ENCODE measurements around the gene LIMK2.
"Not testable (repeated sequence)": the region's sequence is repeated elsewhere in the genome, so short reads cannot be mapped to it uniquely, and the experiment has no call there.

The LIMK2 gene

DNA sequence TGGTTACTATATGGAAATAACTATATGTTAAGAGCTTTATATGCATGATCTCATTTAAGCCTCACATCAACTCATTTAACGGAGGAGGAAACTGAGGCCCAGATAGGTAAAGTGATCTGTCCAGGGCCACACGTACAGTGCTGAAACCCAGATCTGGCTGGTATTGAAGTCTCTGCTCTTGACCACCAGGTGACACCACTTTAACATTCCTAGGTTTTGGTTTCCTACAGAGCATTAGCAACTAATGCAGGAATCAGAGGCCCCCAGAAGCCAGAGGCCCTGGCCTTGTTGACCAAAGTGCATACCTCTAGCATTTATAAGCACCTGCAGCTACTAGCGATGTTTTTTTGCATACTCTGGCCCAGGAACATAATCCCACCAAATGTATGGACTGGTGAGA is 12.9 kb upstream of the LIMK2 start:
- DNase-seq (ENCODE audit: extremely low read depth, low read depth), result no peak
- TF ChIP-seq, protein P1, sequence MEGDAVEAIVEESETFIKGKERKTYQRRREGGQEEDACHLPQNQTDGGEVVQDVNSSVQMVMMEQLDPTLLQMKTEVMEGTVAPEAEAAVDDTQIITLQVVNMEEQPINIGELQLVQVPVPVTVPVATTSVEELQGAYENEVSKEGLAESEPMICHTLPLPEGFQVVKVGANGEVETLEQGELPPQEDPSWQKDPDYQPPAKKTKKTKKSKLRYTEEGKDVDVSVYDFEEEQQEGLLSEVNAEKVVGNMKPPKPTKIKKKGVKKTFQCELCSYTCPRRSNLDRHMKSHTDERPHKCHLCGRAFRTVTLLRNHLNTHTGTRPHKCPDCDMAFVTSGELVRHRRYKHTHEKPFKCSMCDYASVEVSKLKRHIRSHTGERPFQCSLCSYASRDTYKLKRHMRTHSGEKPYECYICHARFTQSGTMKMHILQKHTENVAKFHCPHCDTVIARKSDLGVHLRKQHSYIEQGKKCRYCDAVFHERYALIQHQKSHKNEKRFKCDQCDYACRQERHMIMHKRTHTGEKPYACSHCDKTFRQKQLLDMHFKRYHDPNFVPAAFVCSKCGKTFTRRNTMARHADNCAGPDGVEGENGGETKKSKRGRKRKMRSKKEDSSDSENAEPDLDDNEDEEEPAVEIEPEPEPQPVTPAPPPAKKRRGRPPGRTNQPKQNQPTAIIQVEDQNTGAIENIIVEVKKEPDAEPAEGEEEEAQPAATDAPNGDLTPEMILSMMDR (IDR thresholded peaks at IDR 0.05; ENCODE audit: low read depth, low read length, missing control alignments), result no peak
- H3K4me3 ChIP-seq (replicated peaks; ENCODE audit: low read depth, low read length), result no peak overlapping the region

DNA sequence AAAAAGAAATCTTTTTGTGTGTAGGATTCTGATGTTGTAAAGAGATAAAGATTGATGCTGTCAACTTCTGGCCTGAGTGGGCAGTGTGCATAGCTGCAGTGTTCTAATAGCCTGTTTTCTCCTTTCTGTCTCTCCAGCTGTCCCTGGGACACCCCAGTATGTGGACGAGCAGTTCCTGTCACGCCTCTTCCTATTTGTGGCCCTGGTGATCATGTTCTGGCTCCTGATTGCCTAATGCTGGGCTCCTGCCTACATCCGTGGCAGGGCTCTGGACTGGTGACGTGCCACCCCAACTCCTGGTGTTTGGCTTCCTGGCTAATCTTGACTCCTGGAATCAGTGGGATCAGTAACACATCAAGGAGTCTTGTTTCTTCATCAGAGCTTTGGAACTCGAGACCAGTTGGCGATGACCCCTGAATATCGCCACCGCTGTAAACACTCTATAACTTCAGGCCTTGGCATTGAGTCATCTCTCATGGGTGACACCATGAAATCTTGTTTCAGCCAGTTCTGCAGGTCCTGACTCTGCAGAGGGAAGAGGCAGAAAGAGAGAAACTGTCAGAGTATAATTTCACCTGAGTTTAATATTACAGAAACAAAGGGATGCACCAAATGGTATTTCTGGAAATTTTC is 7.6 kb upstream of the LIMK2 start:
- DNase-seq (ENCODE audit: extremely low read depth, low read depth); H3K4me3 ChIP-seq (replicated peaks; ENCODE audit: low read depth, low read length): not testable (repeated sequence)

DNA sequence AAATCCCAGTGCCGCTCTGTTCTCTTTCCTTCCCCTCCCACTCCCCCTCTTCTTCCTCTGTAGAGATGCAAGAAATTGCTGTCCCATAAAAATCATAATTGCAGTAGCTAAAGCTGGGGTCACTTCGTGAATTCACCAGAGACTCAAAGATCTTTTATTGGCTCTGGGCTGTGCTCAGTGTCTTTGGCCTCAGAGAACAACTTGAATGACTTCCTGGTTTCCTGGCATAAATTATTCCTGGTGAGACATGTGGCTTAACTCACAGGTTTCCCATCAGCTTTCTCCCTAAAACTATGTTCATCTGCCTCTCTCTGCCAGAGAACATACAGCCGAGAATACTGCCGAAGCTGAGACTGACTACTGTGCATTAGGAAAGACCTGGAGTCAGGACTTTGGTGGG is 7.0 kb upstream of the LIMK2 start:
- not testable (repeated sequence) for H3K4me3 ChIP-seq (replicated peaks; ENCODE audit: low read depth, low read length); DNase-seq (ENCODE audit: extremely low read depth, low read depth)

DNA sequence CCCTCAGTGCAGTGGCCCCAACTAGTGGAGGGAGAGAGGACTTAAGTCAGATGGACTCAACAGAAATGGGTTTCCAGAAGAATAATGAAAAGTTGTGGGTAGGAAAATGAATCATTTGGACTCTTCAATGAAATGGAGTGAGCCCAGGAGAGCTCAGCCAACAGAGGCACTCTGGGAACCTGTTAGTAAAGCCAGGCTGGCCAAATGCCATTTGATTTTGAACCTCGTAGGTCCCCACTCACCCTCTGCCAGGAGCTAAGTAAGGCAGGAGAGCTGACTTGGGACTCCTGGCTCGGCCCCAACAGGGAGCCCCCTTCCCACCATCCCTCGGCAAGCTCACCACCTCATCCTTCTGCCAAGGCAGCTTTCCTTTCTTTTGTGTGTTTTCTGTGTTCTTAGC is 5.6 kb upstream of the LIMK2 start:
- not testable (repeated sequence) for DNase-seq (ENCODE audit: extremely low read depth, low read depth); H3K4me3 ChIP-seq (replicated peaks; ENCODE audit: low read depth, low read length)

DNA sequence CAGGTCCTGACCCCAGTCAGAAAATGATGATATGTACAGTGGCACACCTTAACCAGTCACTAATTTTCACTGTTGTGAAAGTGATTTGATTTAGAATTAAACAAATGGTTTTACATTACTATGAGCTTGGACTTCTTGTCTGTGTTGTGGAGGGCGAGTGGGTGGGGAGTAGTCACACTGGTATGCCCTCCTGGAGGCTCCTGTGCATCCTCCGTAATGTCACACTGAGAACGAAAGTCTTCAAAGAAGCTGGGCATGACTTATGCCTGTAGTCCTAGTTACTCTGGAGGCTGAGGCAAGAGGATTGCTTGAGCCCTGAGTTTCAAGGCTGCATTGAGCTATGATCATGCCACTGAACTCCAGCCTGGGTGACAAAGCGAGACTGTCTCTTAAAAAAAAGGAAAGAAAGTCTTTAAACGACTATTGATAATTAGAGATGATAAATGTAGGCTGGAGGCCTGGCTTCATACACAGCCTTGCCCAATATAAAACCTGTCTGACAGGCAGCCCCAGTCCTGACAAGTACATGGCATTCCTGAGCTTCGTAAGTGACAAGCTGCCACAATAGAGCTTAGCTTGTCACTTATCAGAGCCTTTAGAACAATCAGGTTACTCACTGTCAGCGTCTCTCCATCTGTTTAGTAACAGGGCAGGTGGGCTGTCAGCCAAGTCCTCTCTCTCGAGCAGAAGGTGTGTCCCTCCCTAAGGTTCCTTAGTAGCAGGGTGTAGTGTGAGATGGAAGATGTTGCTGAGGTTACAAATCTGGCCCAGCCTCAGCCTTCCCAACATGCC is 5.0 kb upstream of the LIMK2 start:
- H3K4me3 ChIP-seq (replicated peaks; ENCODE audit: low read depth, low read length), result no peak overlapping the region
- TF ChIP-seq, protein P1 (IDR thresholded peaks at IDR 0.05; ENCODE audit: low read depth, low read length, missing control alignments), result no peak
- no peak for DNase-seq (ENCODE audit: extremely low read depth, low read depth)

DNA sequence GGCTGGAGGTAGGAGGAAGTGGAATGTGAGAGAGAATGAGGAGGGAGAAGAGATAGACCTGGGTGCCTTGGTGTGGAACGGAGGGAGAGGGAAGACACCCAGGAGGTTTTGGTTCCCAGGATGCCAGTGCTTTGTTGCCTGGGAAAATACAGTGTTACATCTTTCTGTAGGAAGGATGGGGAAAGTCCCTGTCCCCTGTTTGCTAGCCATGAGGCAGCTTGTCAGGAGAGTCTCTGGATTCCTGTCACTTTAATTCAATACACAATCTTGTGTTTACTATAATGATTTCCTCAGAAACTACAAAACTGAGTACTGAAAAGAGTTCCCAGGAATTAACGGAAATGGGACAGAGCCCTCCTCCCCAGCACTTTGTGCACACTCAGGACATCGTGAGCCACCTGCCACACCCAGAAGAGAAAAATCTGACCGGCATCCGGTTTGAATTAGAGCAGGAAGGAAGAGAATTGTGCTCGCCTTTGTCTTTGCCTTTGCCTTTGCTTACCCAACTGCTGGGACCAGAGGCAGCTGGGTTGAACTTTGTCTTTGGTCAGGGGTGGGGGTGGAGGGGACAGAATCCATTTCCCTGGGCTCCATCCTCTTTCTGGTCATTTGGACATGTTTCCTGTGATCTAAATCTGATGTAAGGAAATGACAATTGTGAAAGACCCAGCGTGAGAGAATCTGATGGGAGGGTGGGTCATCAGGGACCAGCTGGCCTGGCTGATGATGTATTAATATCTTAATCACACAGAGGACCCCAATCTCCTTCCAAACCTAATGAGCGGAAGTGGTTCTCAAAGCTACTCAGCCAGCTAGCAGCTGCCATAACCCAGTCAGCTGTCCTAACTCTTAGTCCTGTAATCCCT is 1.3 kb upstream of the LIMK2 start:
- TF ChIP-seq, protein P1 (IDR thresholded peaks at IDR 0.05; ENCODE audit: low read depth, low read length, missing control alignments), result no peak
- no peak overlapping the region for H3K4me3 ChIP-seq (replicated peaks; ENCODE audit: low read depth, low read length)
- no peak for DNase-seq (ENCODE audit: extremely low read depth, low read depth)

DNA sequence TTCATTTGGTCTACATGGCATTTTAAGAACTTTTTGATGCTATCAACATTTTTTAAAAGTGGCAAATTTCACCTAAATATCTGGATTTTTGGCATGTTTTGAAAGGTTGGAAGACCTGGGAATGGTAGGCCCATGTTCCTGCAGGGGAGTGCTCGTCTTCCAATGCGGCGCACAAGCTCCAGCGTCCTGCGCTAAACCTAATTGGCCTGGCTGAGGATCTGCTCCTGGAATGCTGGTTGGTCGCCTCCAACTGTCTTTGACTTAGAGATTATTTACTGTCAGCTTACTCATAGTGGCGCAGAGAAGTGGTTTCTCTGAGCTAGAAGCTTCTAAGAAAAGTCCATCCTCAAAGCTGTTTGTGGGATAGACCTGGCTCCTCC is 626 bp upstream of the LIMK2 start:
- TF ChIP-seq, protein P1 (IDR thresholded peaks at IDR 0.05; ENCODE audit: low read depth, low read length, missing control alignments), result no peak
- peak overlapping the region; percentile 93 for H3K4me3 ChIP-seq (replicated peaks; ENCODE audit: low read depth, low read length)
- DNase-seq (ENCODE audit: extremely low read depth, low read depth), result no peak

All from HFF-Myc (cell line).